Gastroesophageal sphincter (tissue), 3 donors: ENCODE data around the gene IL1RAPL2.

Experiments used
- EP300 ChIP-seq: sonication (generic); formaldehyde crosslinking; IDR thresholded peaks from one replicate; pipeline ENCODE4 v1.6.1; 2017; ENCODE audit warnings: antibody characterized with exemption, mild to moderate bottlenecking
- TF ChIP-seq, protein P1 (sequence below), 4 experiments: fragments of 200-600 bp in 2 of 4; fragments of 450-650 bp in 2 of 4; sonication (generic) in 1 of 4; IDR thresholded peaks; one replicate each; pipeline ENCODE4 v1.5.1; 2017 to 2019; ENCODE audit warnings: antibody characterized with exemption in 4 of 4, mild to moderate bottlenecking in 2 of 4, moderate library complexity in 2 of 4

GRCh38 chrX:104968241-104968640 is 402.2 kb downstream of the IL1RAPL2 start:
- no peak for TF ChIP-seq EP300
- TF ChIP-seq, protein P1, sequence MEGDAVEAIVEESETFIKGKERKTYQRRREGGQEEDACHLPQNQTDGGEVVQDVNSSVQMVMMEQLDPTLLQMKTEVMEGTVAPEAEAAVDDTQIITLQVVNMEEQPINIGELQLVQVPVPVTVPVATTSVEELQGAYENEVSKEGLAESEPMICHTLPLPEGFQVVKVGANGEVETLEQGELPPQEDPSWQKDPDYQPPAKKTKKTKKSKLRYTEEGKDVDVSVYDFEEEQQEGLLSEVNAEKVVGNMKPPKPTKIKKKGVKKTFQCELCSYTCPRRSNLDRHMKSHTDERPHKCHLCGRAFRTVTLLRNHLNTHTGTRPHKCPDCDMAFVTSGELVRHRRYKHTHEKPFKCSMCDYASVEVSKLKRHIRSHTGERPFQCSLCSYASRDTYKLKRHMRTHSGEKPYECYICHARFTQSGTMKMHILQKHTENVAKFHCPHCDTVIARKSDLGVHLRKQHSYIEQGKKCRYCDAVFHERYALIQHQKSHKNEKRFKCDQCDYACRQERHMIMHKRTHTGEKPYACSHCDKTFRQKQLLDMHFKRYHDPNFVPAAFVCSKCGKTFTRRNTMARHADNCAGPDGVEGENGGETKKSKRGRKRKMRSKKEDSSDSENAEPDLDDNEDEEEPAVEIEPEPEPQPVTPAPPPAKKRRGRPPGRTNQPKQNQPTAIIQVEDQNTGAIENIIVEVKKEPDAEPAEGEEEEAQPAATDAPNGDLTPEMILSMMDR (IDR thresholded peaks at IDR 0.05) = no peak
